ENCODE data around the gene SOAT2.

GRCh38 chr12:53065975-53066931, 37.0 kb upstream of the SOAT2 start:
- TF ChIP-seq CTCF (IDR thresholded peaks at IDR 0.05; ENCODE audit: low read depth, low read length) (peak; percentile 88), POLR2A (IDR thresholded peaks at IDR 0.05; ENCODE audit: extremely low read depth, insufficient read length) (no peak)
